K562 (cell line): Measurements from ENCODE around the gene CYP17A1. TPM values are rescaled to one million over a fixed set of nuclear protein-coding genes. Genes with fewer than 3 reads are reported as not detected.

ENCODE experiments used
- ATAC-seq: fragments of 200-7000 bp; cut with Tn5 transposase; 3 replicates; pipeline ENCODE4 v1.9.1; 2020; ENCODE audit warnings: moderate library complexity
- BruUV-seq: library from RNA; stranded (reverse); fragments of 400-500 nt; replicated peaks from 2 replicates; lab custom pipeline; 2021; lab: Mats Ljungman, UMichigan
- CTCF ChIA-PET: fragments of 300-600 bp; formaldehyde crosslinking; extraction: SDS; loops from one replicate; lab custom pipeline; 2021; ENCODE audit warnings: low intra/inter-chr PET ratio; lab: Yijun Ruan, JAX
- POLR2A ChIA-PET: fragments of 300-600, 350-650 bp; sonication (Branson Sonifier 250); formaldehyde crosslinking; extraction: SDS; loops from one replicate; lab custom pipeline; 2021; ENCODE audit warnings: antibody characterized with exemption, inconsistent platforms; lab: Yijun Ruan, JAX
- DNase-seq, 4 experiments: peaks; one replicate each; pipeline versions ENCODE4 v3.0.0 to v3.0.0-alpha.2; 2011 to 2018; ENCODE audit warnings: low spot score in 3 of 4, mixed read lengths in 3 of 4; ENCODE audit errors: extremely low read depth in 1 of 4
- FAIRE-seq: peaks from 2 replicates; lab custom pipeline; 2011; peaks lifted over from hg19 to GRCh38; lab: Jason Lieb, UNC
- H2AFZ ChIP-seq: 2 replicates; pipeline ENCODE4 v1.6.0; 2011; ENCODE audit warnings: low read depth, low read length, control low read depth, inconsistent platforms
- H3K27ac ChIP-seq: fragments of 200-600 bp; 3 replicates; pipeline ENCODE4 v1.8.0; 2011; ENCODE audit warnings: low read depth, mild to moderate bottlenecking, control low read depth, inconsistent platforms, low read length, moderate library complexity, mixed read lengths; ENCODE audit errors: extremely low read depth
- H3K27me3 ChIP-seq, 2 experiments: fragments of 300-600 bp in 1 of 2; 2 replicates in 1 of 2; 3 replicates in 1 of 2; pipeline versions ENCODE4 v1.6.0 to v1.8.0; 2011; ENCODE audit warnings: inconsistent platforms in 2 of 2, low read length in 2 of 2, mild to moderate bottlenecking in 1 of 2, mixed read lengths in 1 of 2, moderate library complexity in 1 of 2; ENCODE audit not compliant: control insufficient read depth in 2 of 2, insufficient read depth in 2 of 2
- H3K36me3 ChIP-seq: fragments of 300-600 bp; 3 replicates; pipeline ENCODE4 v1.8.0; 2011; ENCODE audit warnings: mild to moderate bottlenecking, low read length, inconsistent platforms; ENCODE audit not compliant: control insufficient read depth, insufficient read depth
- H3K4me1 ChIP-seq, 2 experiments: fragments of 200-600 bp in 1 of 2; replicated peaks in 1 of 2; 2 replicates in 1 of 2; 3 replicates in 1 of 2; pipeline versions ENCODE4 v1.5.1 to v1.8.0; 2011; ENCODE audit warnings: inconsistent platforms in 2 of 2, low read length in 2 of 2, mild to moderate bottlenecking in 1 of 2, mixed read lengths in 1 of 2, moderate library complexity in 1 of 2; ENCODE audit not compliant: control insufficient read depth in 2 of 2, insufficient read depth in 2 of 2
- H3K4me2 ChIP-seq: 2 replicates; pipeline ENCODE4 v1.6.1; 2011; ENCODE audit warnings: low read length, control low read depth, inconsistent platforms, mixed read lengths; ENCODE audit not compliant: insufficient read depth
- H3K4me3 ChIP-seq: fragments of 200-600 bp; sonication (generic), shearing (Covaris generic); 2 replicates; pipeline ENCODE4 v1.5.1; 2016; ENCODE audit warnings: control low read depth, inconsistent platforms
- H3K79me2 ChIP-seq: fragments of 200-600 bp; 3 replicates; pipeline ENCODE4 v1.8.0; 2011; ENCODE audit warnings: low read length, inconsistent platforms; ENCODE audit not compliant: control insufficient read depth, insufficient read depth
- H3K9ac ChIP-seq, 2 experiments: 2 replicates each; pipeline versions ENCODE4 v1.6.0 to v1.6.1; 2011; ENCODE audit warnings: low read depth in 2 of 2, low read length in 2 of 2, control low read depth in 1 of 2, inconsistent platforms in 1 of 2, mild to moderate bottlenecking in 1 of 2, mixed read lengths in 1 of 2; ENCODE audit not compliant: insufficient read depth in 1 of 2
- H3K9me1 ChIP-seq: one replicate; pipeline ENCODE4 v1.6.0; 2011; ENCODE audit warnings: inconsistent platforms, mild to moderate bottlenecking, low read length, moderate library complexity; ENCODE audit not compliant: control insufficient read depth, insufficient read depth
- H3K9me3 ChIP-seq: replicated peaks from 2 replicates; pipeline ENCODE4 v1.5.1; 2011; ENCODE audit warnings: low read depth, low read length, inconsistent platforms; ENCODE audit not compliant: control insufficient read depth, insufficient read depth
- H4K20me1 ChIP-seq: replicated peaks from 2 replicates; pipeline ENCODE4 v1.6.1; 2011; ENCODE audit warnings: low read length, inconsistent platforms, mixed read lengths; ENCODE audit not compliant: control insufficient read depth, insufficient read depth
- CBFA2T3 ChIP-seq: fragments of 450-650 bp; IDR thresholded peaks from 2 replicates; pipeline ENCODE4 v1.6.1; 2017
- DACH1 ChIP-seq: fragments of 450-650 bp; IDR thresholded peaks from 2 replicates; pipeline ENCODE4 v1.6.1; 2018; ENCODE audit not compliant: partially characterized antibody
- EWSR1 ChIP-seq: fragments of 450-650 bp; IDR thresholded peaks from 2 replicates; pipeline ENCODE4 v1.6.1; 2018; ENCODE audit warnings: borderline replicate concordance, mild to moderate bottlenecking, low read depth, moderate library complexity; ENCODE audit not compliant: partially characterized antibody
- FOXM1 ChIP-seq, 2 experiments: fragments of 450-650 bp in 1 of 2; sonication (generic) in 1 of 2; formaldehyde crosslinking in 1 of 2; IDR thresholded peaks; 2 replicates each; pipeline versions ENCODE4 v1.6.1 to v1.9.0; 2017 to 2022; ENCODE audit warnings: low read depth in 2 of 2, mild to moderate bottlenecking in 2 of 2, missing genetic modification reagents in 1 of 2, moderate library complexity in 1 of 2
- JUND ChIP-seq, 2 experiments: IDR thresholded peaks; 2 replicates in 1 of 2; 3 replicates in 1 of 2; pipeline ENCODE4 v1.6.1; 2011; ENCODE audit warnings: borderline replicate concordance in 2 of 2, low read depth in 2 of 2, low read length in 2 of 2, improper control_type of control experiment in 1 of 2, missing biosample characterization in 1 of 2, missing genetic modification characterization in 1 of 2, missing genetic modification reagents in 1 of 2
- SIN3B ChIP-seq: fragments of 450-650 bp; IDR thresholded peaks from 2 replicates; pipeline ENCODE4 v1.6.1; 2017; ENCODE audit warnings: low read depth, mild to moderate bottlenecking, moderate library complexity
- TCF3 ChIP-seq: sonication (generic); formaldehyde crosslinking; IDR thresholded peaks from 2 replicates; pipeline ENCODE4 v1.4.0; 2020; ENCODE audit warnings: mild to moderate bottlenecking, missing genetic modification reagents
- ZNF165 ChIP-seq: fragments of 250-450 bp; sonication (Bioruptor Pico); IDR thresholded peaks from 2 replicates; pipeline ENCODE4 v1.4.0; 2020; ENCODE audit warnings: borderline replicate concordance
- ZNF57 ChIP-seq: fragments of 450-650 bp; formaldehyde crosslinking; IDR thresholded peaks from 2 replicates; pipeline ENCODE4 v1.4.0; 2020; ENCODE audit warnings: mild to moderate bottlenecking, moderate library complexity
- ZNF76 ChIP-seq: fragments of 250-450 bp; sonication (Bioruptor Pico); IDR thresholded peaks from 2 replicates; pipeline ENCODE4 v1.4.0; 2020; ENCODE audit warnings: mild to moderate bottlenecking, moderate library complexity, borderline replicate concordance
- WGBS: fragments of 100-300 bp; shearing (Covaris generic); methylation state at CpG from one replicate; pipeline ENCODE4 v1.1.6; 2016; ENCODE audit warnings: low coverage, mixed read lengths; ENCODE audit not compliant: insufficient coverage; ENCODE audit errors: missing lambda C conversion rate; 5-methylcytosine and 5-hydroxymethylcytosine counted together
- in situ Hi-C: fragments of 300-500 bp; cut with MboI; formaldehyde crosslinking; loops from 4 replicates; pipeline ENCODE4 v1.15.0; 2018; ENCODE audit warnings: inconsistent platforms, mixed read lengths
- intact Hi-C: fragments of 100-400 bp; cut with micrococcal nuclease; formaldehyde crosslinking; loops from 2 replicates; pipeline ENCODE4 v1.14.2; 2022
- polyA plus RNA-seq, 8 experiments: library from polyadenylated mRNA; depleted of rRNA in 4 of 8; stranded (reverse) in 5 of 8; unstranded in 3 of 8; fragments of >200 nt; fragmentation: Nextera tagmentation in 2 of 8; fragmentation: Illumina TruSeq in 1 of 8; extraction: Ambion mirVana in 2 of 8; extraction: Trizol in 1 of 8; gene quantifications; 2 replicates each; pipeline versions ENCODE4 v1.2.1 to v1.2.3, GENCODE V29; 2011 to 2014; ENCODE audit warnings: inconsistent platforms in 1 of 8, missing spikeins in 1 of 8
- total RNA-seq, 7 experiments: library from RNA; depleted of rRNA in 6 of 7; stranded (reverse); fragments of >200 nt in 6 of 7; fragmentation: Illumina TruSeq in 2 of 7; extraction: Trizol in 2 of 7; gene quantifications; 2 replicates each; pipeline versions ENCODE4 v1.2.1 to v1.2.3, GENCODE V29; 2011 to 2021; ENCODE audit warnings: low replicate concordance in 1 of 7

Gene CYP17A1
- total and polyA plus RNA-seq, 9 of the 15 experiments (the other 6 are each of a cell fraction or from before 2014, with no cell fraction given) = 2.3 TPM; not detected in 8

GRCh38 chr10:102863660-102864059 lies 26.4 kb upstream of the CYP17A1 start:
- TF ChIP-seq EWSR1 (no peak), SIN3B (no peak), FOXM1 (IDR thresholded peaks at IDR 0.05; ENCODE audit: low read depth) (no peak), FOXM1 (CRISPR knock-in tag; IDR thresholded peaks at IDR 0.05; ENCODE audit: low read depth) (no peak), CBFA2T3 (peak; percentile 27; the same call in 1 of the 2 replicates), ZNF165 (CRISPR knock-in tag) (no peak), ZNF76 (no peak), TCF3 (CRISPR knock-in tag) (peak; percentile 26; the same call in 1 of the 2 replicates), DACH1 (no peak), ZNF57 (CRISPR knock-in tag) (no peak), JUND (IDR thresholded peaks at IDR 0.05; ENCODE audit: borderline replicate concordance, low read depth, low read length) (no peak), JUND (tag; IDR thresholded peaks at IDR 0.05; ENCODE audit: borderline replicate concordance, low read depth, low read length) (no peak)
- POLR2A ChIA-PET = interaction anchor here (1.5 kb wide), 1 partner anchor 11 kb away, joined by 4 read pairs; no protein-coding TSS in a partner anchor

More at GRCh38 chr10:102863660-102864059, 26.4 kb upstream of the CYP17A1 start:
- H3K9me1 ChIP-seq = no peaks in the 10 kb centered on the region
- CTCF ChIA-PET = no interaction called here
- no peak overlapping the region for H3K27ac ChIP-seq
- DNase-seq (no peak), FAIRE-seq (no peak), ATAC-seq (no peak)
- BruUV-seq = TSS peak; percentile 23
- H3K9me3 ChIP-seq = no peaks in the 10 kb centered on the region
- 0% methylated on average over 2 of the region's 2 CpGs for WGBS
- H2AFZ ChIP-seq = no peak overlapping the region
- in situ Hi-C loops = no loop called here
- H3K4me2 ChIP-seq = no peak overlapping the region
- no peaks in the 10 kb centered on the region for H3K4me1 ChIP-seq
- H3K79me2 ChIP-seq = no peaks in the 10 kb centered on the region
- intact Hi-C loops = no loop called here
- no peaks in the 10 kb centered on the region for H4K20me1 ChIP-seq
- H3K36me3 ChIP-seq = peaks cover 12% of the 10 kb centered on the region; the same call in 2 of the 3 replicates
- no peaks in the 10 kb centered on the region for H3K27me3 ChIP-seq
- H3K9ac ChIP-seq = no peak overlapping the region
- no peak overlapping the region for H3K4me3 ChIP-seq
